Stimulated activated CD8-positive, alpha-beta memory T cell treated with anti-CD3 and anti-CD28 coated beads, Interleukin-15, amount 100 ng/mL, for 1 hour (primary cell): ENCODE measurements around the gene NOTO.
A peak's percentile ranks its signal among the peaks of the same experiment; 100 is the strongest.
"Not testable (repeated sequence)": the region's sequence is repeated elsewhere in the genome, so short reads cannot be mapped to it uniquely, and the experiment has no call there.

Experiments used
- DNase-seq: peaks from one replicate; pipeline ENCODE4 v3.0.0-alpha.2; 2020; ENCODE audit warnings: low read depth

NOTO gene

GRCh38 chr2:73202156-73203054 lies at the start of gene NOTO:
NOTO (plus strand) TSS chr2:73202574; CDS start chr2:73202667, 93 bp downstream.
- no peak for DNase-seq

- no peak for DNase-seq
These were observed 45.7 kb upstream of the NOTO start for GRCh38 chr2:73156539-73157124.

- no peak for DNase-seq
These were observed 39.5 kb upstream of the NOTO start for GRCh38 chr2:73162856-73163391.

- DNase-seq: peak; percentile 46
These were observed 38.6 kb upstream of the NOTO start for GRCh38 chr2:73163483-73164367.

- not testable (repeated sequence) for DNase-seq
These were observed 36.4 kb upstream of the NOTO start for GRCh38 chr2:73165978-73166377.

GRCh38 chr2:73166813-73167212 lies 35.6 kb upstream of the NOTO start:
- not testable (repeated sequence) for DNase-seq

GRCh38 chr2:73168348-73168747 lies 34.0 kb upstream of the NOTO start:
- DNase-seq: not testable (repeated sequence)

GRCh38 chr2:73170341-73170740 lies 32.0 kb upstream of the NOTO start:
- not testable (repeated sequence) for DNase-seq

GRCh38 chr2:73172963-73173362 lies 29.4 kb upstream of the NOTO start:
- no peak for DNase-seq

GRCh38 chr2:73173781-73174180 lies 28.6 kb upstream of the NOTO start:
- DNase-seq: no peak

GRCh38 chr2:73174244-73174643 lies 28.1 kb upstream of the NOTO start:
- DNase-seq: no peak

- no peak for DNase-seq
These were observed 27.3 kb upstream of the NOTO start for GRCh38 chr2:73174941-73175662.

GRCh38 chr2:73175663-73176204 lies 26.6 kb upstream of the NOTO start:
- peak; percentile 43 for DNase-seq

- DNase-seq: no peak
These were observed 26.0 kb upstream of the NOTO start for GRCh38 chr2:73176205-73176880.

- peak; percentile 84 for DNase-seq
These were observed 25.3 kb upstream of the NOTO start for GRCh38 chr2:73176881-73177644.

- no peak for DNase-seq
These were observed 24.6 kb upstream of the NOTO start for GRCh38 chr2:73177645-73178255.

- no peak for DNase-seq
These were observed 16.4 kb upstream of the NOTO start for GRCh38 chr2:73185965-73186364.

GRCh38 chr2:73187549-73187948 lies 14.8 kb upstream of the NOTO start:
- DNase-seq: no peak

GRCh38 chr2:73197579-73197978 lies 4.8 kb upstream of the NOTO start:
- DNase-seq: no peak
